HUDEP-2 (cell line): ENCODE measurements around the gene SYTL1.

Experiments used
- DNase-seq, 76 experiments: peaks; one replicate each; lab custom pipeline; 2025; ENCODE audit not compliant: unreplicated experiment in 76 of 76; lab: John Stamatoyannopoulos, UW

The SYTL1 gene

GRCh38 chr1:27345272-27345671, 3.5 kb downstream of the SYTL1 start:
- DNase-seq, result no peak

- no peak for DNase-seq
Measured at GRCh38 chr1:27346357-27346756, 4.5 kb downstream of the SYTL1 start.

- peak in 1 of 76 experiments; percentile 5 for DNase-seq
Measured at GRCh38 chr1:27346991-27347624, 5.3 kb downstream of the SYTL1 start.

GRCh38 chr1:27348861-27349783, 7.3 kb downstream of the SYTL1 start:
- no peak for DNase-seq

GRCh38 chr1:27349784-27350662, 8.2 kb downstream of the SYTL1 start:
- no peak for DNase-seq

- no peak for DNase-seq
Measured at GRCh38 chr1:27350663-27351540, 9.1 kb downstream of the SYTL1 start.

- no peak for DNase-seq
Measured at GRCh38 chr1:27351541-27352107, 9.8 kb downstream of the SYTL1 start.

GRCh38 chr1:27353166-27353565, 11.3 kb downstream of the SYTL1 start:
- DNase-seq, result no peak

- no peak for DNase-seq
Measured at GRCh38 chr1:27353629-27354028, 11.8 kb downstream of the SYTL1 start.

GRCh38 chr1:27355683-27356082, 13.9 kb downstream of the SYTL1 start:
- DNase-seq, result no peak

GRCh38 chr1:27356277-27356618, 14.4 kb downstream of the SYTL1 start:
- DNase-seq, result no peak

- DNase-seq, result peak in 74 of 76 experiments; percentile 26 to 92 (median 78)
Measured at GRCh38 chr1:27356619-27357280, 14.9 kb downstream of the SYTL1 start.

GRCh38 chr1:27357281-27358037, 15.6 kb downstream of the SYTL1 start:
- peak in 59 of 76 experiments; percentile 15 to 80 (median 51) for DNase-seq

- DNase-seq, result no peak
Measured at GRCh38 chr1:27358038-27358927, 16.5 kb downstream of the SYTL1 start.

GRCh38 chr1:27358928-27359313, 17.1 kb downstream of the SYTL1 start:
- DNase-seq, result no peak

GRCh38 chr1:27359822-27360158, 18.0 kb downstream of the SYTL1 start:
- DNase-seq, result peak in 7 of 76 experiments; percentile 7 to 24 (median 15)

- no peak for DNase-seq
Measured at GRCh38 chr1:27360159-27361043, 18.6 kb downstream of the SYTL1 start.
